Adrenal gland (tissue), 12 donors: Measurements from ENCODE around the gene CAND2. TPM values are rescaled to one million over a fixed set of nuclear protein-coding genes. Genes with fewer than 3 reads are reported as not detected.
"Not testable (repeated sequence)": the region's sequence is repeated elsewhere in the genome, so short reads cannot be mapped to it uniquely, and the experiment has no call there.

Source experiments
- DNase-seq, 7 donors: peaks; one replicate each; pipeline ENCODE4 v3.0.0-alpha.2; 2019 to 2020
- H3K27ac ChIP-seq, 5 donors: fragments of 200-600 bp; sonication (generic) in 4 of 5; 1 replicate in 3 of 5; 2 replicates in 2 of 5; pipeline versions ENCODE4 v1.5.1 to v1.8.0; 2016 to 2020; ENCODE audit warnings: mild to moderate bottlenecking in 1 of 5
- H3K27me3 ChIP-seq: fragments of 200-600 bp; 2 replicates; pipeline ENCODE4 v1.8.0; 2021
- H3K36me3 ChIP-seq, 2 donors: fragments of 200-600 bp; replicated peaks in 1 of 2; 1 replicate in 1 of 2; 2 replicates in 1 of 2; pipeline versions ENCODE4 v1.5.1 to v1.8.0; 2018 to 2022
- H3K4me1 ChIP-seq, 2 donors: fragments of 200-600 bp; replicated peaks in 1 of 2; 1 replicate in 1 of 2; 2 replicates in 1 of 2; pipeline versions ENCODE4 v1.5.1 to v1.8.0; 2018 to 2021
- H3K4me3 ChIP-seq, 4 donors: fragments of 200-600 bp; sonication (generic) in 3 of 4; one replicate each; pipeline ENCODE4 v1.5.1; 2016 to 2018
- H3K9me3 ChIP-seq, 3 donors: fragments of 200-600 bp; sonication (generic) in 1 of 3; replicated peaks in 1 of 3; 1 replicate in 2 of 3; 2 replicates in 1 of 3; pipeline versions ENCODE4 v1.5.1 to v1.8.0; 2016 to 2021
- CTCF ChIP-seq, 6 experiments: fragments of 450-650 bp in 4 of 6; fragments of 200-600 bp in 2 of 6; sonication (generic) in 1 of 6; IDR thresholded peaks; 1 replicate in 5 of 6; 2 replicates in 1 of 6; pipeline versions ENCODE4 v1.5.1 to v1.8.0; 2016 to 2021; ENCODE audit warnings: antibody characterized with exemption in 6 of 6, mild to moderate bottlenecking in 2 of 6, moderate library complexity in 1 of 6
- POLR2A ChIP-seq, 2 donors: fragments of 450-650 bp; IDR thresholded peaks; one replicate each; pipeline ENCODE4 v1.6.1; 2017; ENCODE audit warnings: antibody characterized with exemption in 2 of 2, mild to moderate bottlenecking in 2 of 2, moderate library complexity in 1 of 2
- WGBS, 4 donors: extraction: QIAGEN DNeasy Blood & Tissue Kit in 2 of 4; methylation state at CpG; one replicate each; pipeline versions ENCODE4 v1.1.5 to v1.1.7; 2013 to 2017; 5-methylcytosine and 5-hydroxymethylcytosine counted together
- intact Hi-C, 2 donors: fragments of 100-400 bp; cut with DNase I; formaldehyde crosslinking; loops; one replicate each; pipeline versions ENCODE4 v1.14.1 to v1.15.0; 2022 to 2023
- polyA plus RNA-seq, 3 donors: library from polyadenylated mRNA; stranded (reverse); fragments of 200-250 nt in 2 of 3; fragments of 350-450 nt in 1 of 3; fragmentation: Illumina TruSeq in 1 of 3; extraction: RNeasy Lipid Tissue Mini Kit (QIAGEN cat#74804) in 1 of 3; gene quantifications; one replicate each; pipeline ENCODE4 v1.2.3, GENCODE V29; 2013 to 2014
- small RNA-seq, 2 donors: library from RNA; depleted of rRNA; stranded (forward); fragments of <200 nt; gene quantifications; one replicate each; pipeline ENCODE3, GENCODE V24; 2016
- total RNA-seq, 9 donors: library from RNA; depleted of rRNA in 4 of 9; stranded (reverse); fragments of >200 nt in 4 of 9; fragments of 120-200 nt in 1 of 9; fragmentation: NEBNext Ultra II Directional in 1 of 9; extraction: Animal tissue kit (Norgen Biotek cat#: 25700) in 1 of 9; gene quantifications; one replicate each; pipeline versions ENCODE4 v1.1.0 to v1.2.4, GENCODE V29; 2013 to 2023
- donor health status: healthy with polysubstance abuse.
- donor health status: Bipolar disorder and iron deficiency.
- donor health status: DM: yes; HTN: yes; CAD: no.
- donor health status: DM: no; HTN: no; CAD: no.
- donor health status: DM: no; HTN: no; CAD: no.
- donor health status: DM: yes; HTN: yes; CAD: no.

Gene CAND2
- total and polyA plus RNA-seq, 12 donors = 1.1 to 17.9 (median 7.6) TPM

GRCh38 chr3:12879191-12879815 is 82.8 kb downstream of the CAND2 start:
- no peak for DNase-seq
- TF ChIP-seq CTCF (IDR thresholded peaks at IDR 0.05) (no peak), POLR2A (IDR thresholded peaks at IDR 0.05) (no peak)
- 86 to 100% (median 87%) methylated on average over 2 to 5 of the region's 5 CpGs for WGBS, 4 donors
- Histone ChIP-seq H3K4me1 (peaks cover 8 to 30% of the 10 kb centered on the region in 2 donors), H3K9me3 (no peaks in the 10 kb centered on the region), H3K36me3 (no peaks in the 10 kb centered on the region), H3K4me3 (no peak overlapping the region), H3K27me3 (no peaks in the 10 kb centered on the region), H3K27ac (no peak overlapping the region)
- intact Hi-C loops = no loop called here

- H3K27me3 ChIP-seq, DNase-seq, H3K36me3 ChIP-seq, H3K27ac ChIP-seq, H3K4me3 ChIP-seq, intact Hi-C loops, H3K9me3 ChIP-seq: not testable (repeated sequence)
- peaks cover 12 to 26% of the 10 kb centered on the region in 2 donors for H3K4me1 ChIP-seq
- 92 to 98% (median 96%) methylated on average over 11 to 12 of the region's 12 CpGs for WGBS, 4 donors
These were observed 85.4 kb downstream of the CAND2 start for GRCh38 chr3:12881858-12882257.

- 89 to 94% (median 91%) methylated on average over 29 to 62 of the region's 62 CpGs for WGBS, 4 donors
- Histone ChIP-seq H3K4me1 (peaks cover 12 to 26% of the 10 kb centered on the region in 2 donors), H3K27ac (no peak overlapping the region), H3K27me3 (no peaks in the 10 kb centered on the region), H3K9me3 (no peaks in the 10 kb centered on the region), H3K36me3 (no peaks in the 10 kb centered on the region), H3K4me3 (no peak overlapping the region)
- no peak for TF ChIP-seq CTCF (IDR thresholded peaks at IDR 0.05)
- TF ChIP-seq POLR2A (IDR thresholded peaks at IDR 0.05) = no peak
- intact Hi-C loops = no loop called here
- DNase-seq = no peak
These were observed 86.1 kb downstream of the CAND2 start for GRCh38 chr3:12882336-12883310.

- 77 to 84% (median 82%) methylated on average over 8 to 15 of the region's 15 CpGs for WGBS, 4 donors
- peaks cover 4 to 11% of the 10 kb centered on the region in 2 donors for H3K4me1 ChIP-seq
- no peaks in the 10 kb centered on the region for H3K27me3 ChIP-seq
- intact Hi-C loops = no loop called here
- H3K27ac ChIP-seq = no peak overlapping the region
- peak in 1 of 7 donors; percentile 42 for DNase-seq
- TF ChIP-seq CTCF (IDR thresholded peaks at IDR 0.05) (no peak), POLR2A (IDR thresholded peaks at IDR 0.05) (no peak)
- no peaks in the 10 kb centered on the region for H3K36me3 ChIP-seq
- H3K4me3 ChIP-seq = no peak overlapping the region
- H3K9me3 ChIP-seq = no peaks in the 10 kb centered on the region
These were observed 87.8 kb downstream of the CAND2 start for GRCh38 chr3:12884186-12884680.

Small RNA genes within 50 kb of the gene (small RNA-seq; reads per million reads assigned to genes)
- 0 reads per million in 2 donors for gene AC034198.1

Other genes with a start within 250 kb of the CAND2 start
- 10 to 100 TPM; 22.3 to 40.9 (median 24.0) TPM for gene MKRN2, start 239.6 kb upstream of the CAND2 start, total RNA-seq
- gene MKRN2, start 239.6 kb upstream of the CAND2 start, polyA plus RNA-seq = 10 to 100 TPM; 15.8 to 24.9 (median 17.1) TPM
- gene RAF1, start 132.6 kb upstream of the CAND2 start, total RNA-seq = 100 to 1,000 TPM in 1 of 9 donors, 10 to 100 TPM in 8; 62.2 to 110 (median 73.5) TPM
- gene RAF1, start 132.6 kb upstream of the CAND2 start, polyA plus RNA-seq = 10 to 100 TPM; 45.9 to 70.2 (median 52.0) TPM
- 1 to 10 TPM in 1 of 9 donors, under 1 TPM in 1, not detected in 7; 0.17 to 1.3 TPM for gene TMEM40, start 37.4 kb upstream of the CAND2 start, total RNA-seq
- gene TMEM40, start 37.4 kb upstream of the CAND2 start, polyA plus RNA-seq = 1 to 10 TPM in 1 of 3 donors, under 1 TPM in 1, not detected in 1; 0.72 to 1.5 TPM
- gene RPL32, start 44.9 kb downstream of the CAND2 start, total RNA-seq = 1,000 to 10,000 TPM in 6 of 9 donors, 100 to 1,000 TPM in 3; 695 to 2,605 (median 1,276) TPM
- gene RPL32, start 44.9 kb downstream of the CAND2 start, polyA plus RNA-seq = 1,000 to 10,000 TPM; 1,244 to 2,745 (median 2,081) TPM